GM21360 (cell line): ENCODE results near the gene CHRM5.
A peak's percentile ranks its signal among the peaks of the same experiment; 100 is the strongest.
"Not testable (repeated sequence)": the region's sequence is repeated elsewhere in the genome, so short reads cannot be mapped to it uniquely, and the experiment has no call there.

Source experiments
- ATAC-seq: cut with Tn5 transposase; IDR thresholded peaks from one replicate; pipeline ENCODE4 v1.9.1; 2021; ENCODE audit warnings: mild to moderate bottlenecking, moderate library complexity; ENCODE audit not compliant: unreplicated experiment

CHRM5 gene

DNA sequence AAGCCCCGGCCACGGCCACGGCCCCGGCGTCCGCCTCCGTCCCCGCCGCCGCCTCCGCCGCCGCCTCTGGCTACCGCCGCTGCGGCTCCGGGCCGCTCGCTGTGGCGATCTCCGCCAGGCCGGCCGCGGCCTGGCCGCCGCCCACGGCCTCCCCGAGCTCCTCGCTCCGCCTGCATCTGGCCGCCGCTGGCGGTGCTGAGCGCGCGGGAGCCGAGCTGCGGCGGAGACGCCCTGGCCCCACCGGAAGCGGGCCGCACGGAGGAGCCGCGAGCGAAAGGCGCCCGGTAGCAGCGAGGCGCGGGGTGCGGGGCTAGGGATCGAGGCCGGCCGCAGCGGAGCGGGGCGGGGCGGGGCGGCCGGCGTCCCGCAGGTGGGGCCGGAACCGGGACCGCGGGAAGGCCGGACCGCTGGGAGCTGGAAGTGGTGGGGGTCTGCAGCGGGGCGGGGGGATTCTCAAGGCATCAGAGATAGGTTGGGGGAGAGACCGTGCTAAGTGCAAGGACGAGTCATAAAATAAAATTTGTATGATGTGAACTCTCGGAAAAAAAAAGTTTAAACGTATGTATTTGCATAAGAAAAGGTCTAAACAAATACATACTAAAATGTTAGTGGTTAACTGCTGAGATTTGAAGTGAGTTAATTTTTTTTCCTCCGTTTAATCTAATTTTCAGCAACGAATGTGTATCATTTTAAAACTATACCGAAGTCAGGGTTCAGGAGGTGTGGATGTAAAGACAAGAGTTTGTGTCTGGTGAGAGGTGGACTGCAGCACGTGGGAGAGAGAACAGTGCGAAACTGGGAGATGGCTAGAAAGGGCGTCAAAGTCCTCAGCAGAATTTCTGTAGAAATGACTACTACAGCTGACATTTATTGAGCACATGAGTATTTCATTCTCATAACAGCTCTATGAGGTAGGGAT is 70.8 kb downstream of the CHRM5 start, which contains the start of gene AVEN:
TSS of gene AVEN (minus strand) at position 334 of the 919 bp plus-strand sequence. CDS start at position 176, 158 bp downstream.
- ATAC-seq, result peak; percentile 40

DNA sequence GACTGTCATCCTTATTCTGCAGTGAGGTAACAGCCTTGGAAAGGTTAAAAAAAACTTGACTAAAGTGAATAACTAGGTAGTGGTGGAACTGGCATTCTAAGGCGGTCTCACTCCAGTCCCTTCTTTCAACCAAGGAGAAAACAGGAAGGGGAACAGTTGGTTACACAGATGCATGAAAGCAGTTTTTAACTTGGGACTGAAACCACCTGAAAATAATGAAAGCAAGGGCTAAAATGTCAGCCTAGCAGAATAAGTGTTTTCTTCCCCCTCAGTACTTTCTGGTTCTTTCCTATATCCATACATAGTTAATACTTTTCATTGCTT is 71.5 kb downstream of the CHRM5 start:
- no peak for ATAC-seq

DNA sequence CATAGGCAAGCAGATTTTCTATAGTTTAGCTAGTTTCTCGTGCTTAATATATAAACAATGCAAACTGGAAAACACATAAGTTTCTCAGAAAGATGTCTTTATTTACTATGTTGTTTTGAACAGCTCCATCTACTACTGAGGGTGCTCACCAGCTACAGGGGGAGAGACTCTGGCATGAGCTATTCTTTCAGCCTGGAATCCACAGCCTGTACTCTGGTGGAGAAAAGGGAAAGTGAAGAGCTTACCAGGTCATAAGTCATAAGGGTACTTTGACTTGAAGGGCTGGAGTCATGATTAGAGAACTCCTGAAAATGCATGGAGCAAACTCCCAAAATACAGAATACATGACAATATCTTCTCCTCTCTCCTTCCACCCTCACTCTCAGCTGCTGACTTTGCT is 75.1 kb downstream of the CHRM5 start:
- no peak for ATAC-seq

- ATAC-seq, result no peak
Observed at GRCh38 chr15:34043813-34044212, 75.5 kb downstream of the CHRM5 start.

DNA sequence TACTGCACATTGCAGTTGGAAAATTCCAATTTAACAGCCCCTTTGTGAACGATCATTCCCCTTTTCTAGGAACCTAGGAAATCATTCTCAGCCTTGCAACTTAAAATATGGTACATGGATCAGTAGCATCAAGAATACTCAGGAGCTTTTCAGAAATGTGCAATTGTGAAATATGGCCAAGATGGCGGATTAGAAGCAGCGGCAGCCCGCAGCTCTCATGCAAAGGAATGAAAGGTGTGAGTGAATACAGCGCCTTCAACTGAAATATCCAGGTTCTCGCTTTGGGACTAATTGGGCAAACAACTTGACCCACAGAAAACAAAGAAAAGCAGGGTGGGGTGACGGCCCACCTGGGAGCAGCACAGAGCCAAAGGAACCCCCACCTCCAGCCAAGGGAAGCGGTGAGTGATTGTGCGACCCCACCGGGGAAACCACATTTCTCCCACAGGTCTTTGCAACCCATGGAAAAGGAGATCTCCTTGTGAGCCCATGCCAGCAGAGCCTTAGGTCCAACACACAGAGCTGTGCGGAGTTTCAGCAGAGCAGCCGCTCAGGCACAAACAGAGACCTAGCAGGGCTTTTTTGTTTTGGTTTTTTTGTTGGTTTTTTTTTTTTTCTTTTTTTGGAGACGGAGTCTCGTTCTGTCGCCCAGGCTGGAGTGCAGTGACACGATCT is 78.3 kb downstream of the CHRM5 start:
- no peak for ATAC-seq

GRCh38 chr15:34047893-34048775 is 79.8 kb downstream of the CHRM5 start:
- no peak for ATAC-seq

GRCh38 chr15:34049112-34049511 is 80.8 kb downstream of the CHRM5 start:
- no peak for ATAC-seq

GRCh38 chr15:34050385-34050784 is 82.1 kb downstream of the CHRM5 start:
- not testable (repeated sequence) for ATAC-seq

DNA sequence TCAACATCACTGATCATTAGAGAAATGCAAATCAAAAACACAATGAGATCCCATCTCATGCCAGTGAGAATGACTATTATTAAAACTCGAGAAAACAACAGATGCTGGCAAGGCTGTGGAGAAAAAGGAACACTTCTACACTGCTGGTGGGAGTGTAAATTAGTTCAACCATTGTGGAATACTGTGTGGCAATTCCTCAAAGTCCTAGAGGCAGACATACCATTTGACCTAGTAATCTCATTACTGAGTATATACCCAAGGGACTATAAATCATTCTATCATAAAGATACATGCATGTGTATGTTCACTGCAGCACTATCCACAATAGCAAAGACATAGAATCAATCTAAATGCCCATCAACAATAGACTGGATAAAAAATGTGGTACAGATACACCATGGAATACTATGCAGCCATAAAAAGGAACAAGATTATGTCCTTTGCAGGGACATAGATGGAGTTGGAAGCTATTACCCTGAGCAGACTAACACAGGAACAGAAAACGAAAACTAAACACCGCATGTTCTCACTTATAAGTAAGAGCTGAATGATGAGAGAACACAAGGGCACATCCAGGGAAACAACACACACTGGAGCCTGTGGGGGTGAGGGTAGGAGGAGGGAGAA is 85.9 kb downstream of the CHRM5 start:
- ATAC-seq, result no peak

DNA sequence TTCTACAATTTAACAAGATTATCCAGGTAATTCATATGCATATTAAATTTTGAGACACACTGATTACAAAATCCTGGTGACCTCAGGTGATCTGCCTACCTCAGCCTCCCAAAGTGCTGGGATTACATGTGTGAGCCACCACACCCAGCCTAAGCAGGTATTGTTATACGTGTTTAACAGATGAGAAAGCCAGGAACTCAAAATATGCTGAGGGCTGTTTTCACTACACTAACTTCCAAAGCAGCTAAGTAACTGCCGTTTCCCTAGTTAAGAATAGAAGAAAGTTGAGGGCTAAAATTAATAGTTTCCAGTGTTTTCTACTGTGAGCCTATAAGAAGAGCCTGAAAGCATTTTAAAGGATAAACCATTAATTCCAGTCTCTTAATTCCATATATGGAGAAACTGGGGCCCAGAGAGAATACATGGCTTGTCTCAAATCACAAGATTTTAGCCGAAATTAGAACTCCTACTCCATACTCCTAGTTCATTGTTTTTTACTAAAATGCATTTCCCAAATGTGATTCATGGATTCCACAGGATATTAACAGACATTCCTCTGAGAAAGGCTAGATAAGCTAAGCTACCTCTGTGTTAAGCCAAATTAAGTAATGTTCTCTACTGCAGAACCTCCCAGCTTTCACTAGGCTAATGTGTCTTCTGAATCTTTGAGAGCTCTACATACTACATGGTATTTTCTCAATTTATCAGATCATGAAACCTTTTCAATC is 87.7 kb downstream of the CHRM5 start:
- ATAC-seq, result no peak

GRCh38 chr15:34056911-34057310 is 88.6 kb downstream of the CHRM5 start:
- ATAC-seq, result no peak

DNA sequence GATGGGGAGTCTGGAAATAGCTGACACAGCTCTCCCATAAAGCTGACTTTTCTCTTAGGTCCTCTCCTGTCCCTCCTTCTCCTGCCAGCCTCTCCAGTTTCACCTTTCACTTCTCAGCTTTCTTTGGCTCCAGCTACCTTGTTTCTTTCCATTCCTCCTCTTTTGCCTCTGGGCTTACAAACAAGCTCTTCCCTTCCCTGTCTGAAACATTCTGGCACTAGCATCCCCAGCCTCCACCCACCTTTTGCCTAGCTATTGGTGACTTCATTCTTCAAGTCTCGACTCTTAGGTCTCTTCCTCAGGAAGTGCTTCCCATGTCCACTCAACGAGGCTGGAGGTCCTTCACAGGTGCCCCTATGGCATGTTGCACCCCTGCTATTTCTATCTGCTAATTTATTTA is 91.2 kb downstream of the CHRM5 start:
- ATAC-seq, result no peak

GRCh38 chr15:34059946-34060345 is 91.6 kb downstream of the CHRM5 start:
- ATAC-seq, result no peak

GRCh38 chr15:34064438-34064837 is 96.1 kb downstream of the CHRM5 start:
- no peak for ATAC-seq

- no peak for ATAC-seq
Observed at GRCh38 chr15:34065261-34065660, 97.0 kb downstream of the CHRM5 start.

GRCh38 chr15:34065941-34066340 is 97.6 kb downstream of the CHRM5 start:
- no peak for ATAC-seq

DNA sequence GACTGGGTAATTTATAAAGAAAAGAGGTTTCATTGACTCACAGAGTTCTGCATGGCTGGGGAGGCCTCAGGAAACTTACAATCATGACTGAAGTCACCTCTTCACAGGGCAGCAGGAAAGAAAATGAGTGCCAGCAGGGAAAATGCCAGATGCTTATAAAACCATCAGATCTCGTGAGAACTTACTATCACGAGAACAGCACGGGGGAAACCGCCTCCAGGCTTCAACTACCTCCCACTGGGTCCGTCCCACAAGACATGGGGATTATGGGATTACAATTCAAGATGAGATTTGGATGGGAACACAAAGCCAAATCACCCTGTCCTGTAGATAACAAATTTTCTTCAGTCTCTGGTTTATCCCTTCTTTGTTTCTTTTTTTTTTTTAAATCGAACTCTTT is 101.7 kb downstream of the CHRM5 start:
- no peak for ATAC-seq

DNA sequence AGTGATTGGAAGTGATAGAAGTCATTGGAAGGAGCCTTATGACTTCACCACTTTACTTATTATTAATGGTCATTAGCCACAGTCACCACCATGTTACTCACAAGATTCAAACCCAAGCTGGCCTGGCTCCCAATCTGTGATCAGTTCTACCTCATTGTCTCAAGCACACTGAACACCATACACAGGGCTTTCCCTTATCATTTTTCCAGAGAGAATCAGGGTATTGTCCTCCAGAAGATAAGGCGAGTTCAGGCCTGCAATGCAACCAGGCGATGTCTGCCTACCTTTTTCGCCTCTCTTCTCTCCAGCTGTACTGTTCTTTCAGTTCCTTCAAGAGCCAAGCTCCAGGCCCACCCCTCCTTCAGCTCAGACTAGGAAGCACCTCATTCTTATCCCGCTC is 108.5 kb downstream of the CHRM5 start:
- no peak for ATAC-seq

GRCh38 chr15:34078900-34079299 is 110.6 kb downstream of the CHRM5 start:
- no peak for ATAC-seq

- ATAC-seq, result no peak
Observed at GRCh38 chr15:34079904-34080303, 111.6 kb downstream of the CHRM5 start.
